HCT116 (cell line): ENCODE results near the gene NSRP1. TPM values are rescaled to one million over a fixed set of nuclear protein-coding genes. Genes with fewer than 3 reads are reported as not detected.

Source experiments
- ATAC-seq: fragments of 200-7000 bp; cut with Tn5 transposase; 2 replicates; pipeline ENCODE4 v1.9.1; 2020; ENCODE audit warnings: mild to moderate bottlenecking, moderate library complexity
- BruUV-seq: library from RNA; stranded (reverse); fragments of 400-500 nt; replicated peaks from 2 replicates; lab custom pipeline; 2021; lab: Mats Ljungman, UMichigan
- CTCF ChIA-PET: fragments of 300-600 bp; sonication (Branson Sonifier 250); formaldehyde crosslinking; loops from one replicate; lab custom pipeline; 2021; ENCODE audit warnings: antibody characterized with exemption; lab: Charles Lee
- POLR2A ChIA-PET: fragments of 300-600, 350-600 bp; sonication (Branson Sonifier 250); formaldehyde crosslinking; loops from one replicate; lab custom pipeline; 2021; ENCODE audit warnings: antibody characterized with exemption; lab: Charles Lee
- RAD21 ChIA-PET, 2 experiments: fragments of 300-600 bp; sonication (Branson Sonifier 250); formaldehyde crosslinking; loops; one replicate each; lab custom pipeline; 2023; ENCODE audit warnings: low total read pairs in 2 of 2; ENCODE audit not compliant: uncharacterized antibody in 2 of 2, unreplicated experiment in 2 of 2, low non-redundant PET in 1 of 2; lab: Charles Lee
- DNase-seq: peaks from one replicate; pipeline ENCODE4 v3.0.0-alpha.2; 2010; ENCODE audit warnings: low read depth, low spot score
- H2AFZ ChIP-seq: fragments of 200-600 bp; shearing (Covaris generic), sonication (generic); 2 replicates; pipeline ENCODE4 v1.6.1; 2017; ENCODE audit warnings: low read depth, mixed run types, mixed read lengths, antibody characterized with exemption, low read length; ENCODE audit not compliant: poor library complexity, severe bottlenecking
- H3K27ac ChIP-seq: 2 replicates; pipeline ENCODE4 v1.5.1; 2012; ENCODE audit warnings: low read depth, low read length
- H3K27me3 ChIP-seq: fragments of 200-600 bp; sonication (generic); 2 replicates; pipeline ENCODE4 v1.6.1; 2016; ENCODE audit warnings: mixed run types, low read length, mixed read lengths; ENCODE audit not compliant: insufficient read depth
- H3K36me3 ChIP-seq, 2 experiments: fragments of 200-500 bp in 1 of 2; fragments of 200-600 bp in 1 of 2; sonication (Bioruptor generic) in 1 of 2; sonication (generic) in 1 of 2; 2 replicates each; pipeline versions ENCODE4 v1.5.1 to v1.6.1; 2014 to 2016; ENCODE audit warnings: low read length in 2 of 2, inconsistent platforms in 1 of 2, mixed read lengths in 1 of 2, mixed run types in 1 of 2; ENCODE audit not compliant: insufficient read depth in 2 of 2, control insufficient read depth in 1 of 2
- H3K4me1 ChIP-seq, 2 experiments: fragments of 200-600 bp in 1 of 2; sonication (generic) in 1 of 2; 2 replicates each; pipeline versions ENCODE4 v1.5.1 to v1.6.1; 2012 to 2017; ENCODE audit warnings: low read length in 2 of 2, inconsistent platforms in 1 of 2, mild to moderate bottlenecking in 1 of 2, mixed read lengths in 1 of 2, mixed run types in 1 of 2, moderate library complexity in 1 of 2; ENCODE audit not compliant: insufficient read depth in 2 of 2, control insufficient read depth in 1 of 2
- H3K4me2 ChIP-seq: fragments of 200-600 bp; sonication (generic); 2 replicates; pipeline ENCODE4 v1.6.1; 2017; ENCODE audit warnings: mixed run types, low read length, mixed read lengths
- H3K4me3 ChIP-seq, 2 experiments: fragments of 200-600 bp in 1 of 2; sonication (generic) in 1 of 2; replicated peaks in 1 of 2; 2 replicates each; pipeline ENCODE4 v1.5.1; 2011 to 2016; ENCODE audit warnings: low read length in 2 of 2, control low read depth in 1 of 2, low read depth in 1 of 2, mild to moderate bottlenecking in 1 of 2, mixed read lengths in 1 of 2, mixed run types in 1 of 2
- H3K79me2 ChIP-seq: fragments of 200-600 bp; sonication (generic); 2 replicates; pipeline ENCODE4 v1.6.1; 2017; ENCODE audit warnings: mild to moderate bottlenecking, mixed run types, low read length, moderate library complexity, mixed read lengths; ENCODE audit not compliant: insufficient read depth
- H3K9ac ChIP-seq: fragments of 200-600 bp; sonication (generic); 2 replicates; pipeline ENCODE4 v1.6.1; 2016; ENCODE audit warnings: low read length, mixed read lengths
- H3K9me2 ChIP-seq: fragments of 200-600 bp; sonication (generic), shearing (Covaris generic); 2 replicates; pipeline ENCODE4 v1.6.1; 2017; ENCODE audit warnings: mixed run types, mild to moderate bottlenecking, moderate library complexity; ENCODE audit not compliant: insufficient read depth
- H3K9me3 ChIP-seq, 2 experiments: fragments of 200-500 bp in 1 of 2; fragments of 200-600 bp in 1 of 2; sonication (Bioruptor generic) in 1 of 2; sonication (generic) in 1 of 2; 2 replicates each; pipeline ENCODE4 v1.6.1; 2014 to 2017; ENCODE audit warnings: low read length in 2 of 2, mixed read lengths in 2 of 2, inconsistent platforms in 1 of 2, low read depth in 1 of 2, mild to moderate bottlenecking in 1 of 2, mixed run types in 1 of 2, moderate library complexity in 1 of 2; ENCODE audit not compliant: control insufficient read depth in 1 of 2, insufficient read depth in 1 of 2
- H4K20me1 ChIP-seq: fragments of 200-600 bp; sonication (generic), shearing (Covaris generic); 2 replicates; pipeline ENCODE4 v1.6.1; 2017; ENCODE audit warnings: mixed run types, mild to moderate bottlenecking, moderate library complexity; ENCODE audit not compliant: insufficient read depth
- CBX3 ChIP-seq: IDR thresholded peaks from 2 replicates; pipeline ENCODE4 v1.6.1; 2012; ENCODE audit warnings: low read depth
- TCF7L2 ChIP-seq: IDR thresholded peaks from 2 replicates; pipeline ENCODE4 v1.7.0; 2011; ENCODE audit warnings: borderline replicate concordance, inconsistent platforms; ENCODE audit not compliant: insufficient read depth, insufficient read length; ENCODE audit errors: extremely low read depth
- ZFX ChIP-seq: fragments of 450-650 bp; IDR thresholded peaks from 2 replicates; pipeline ENCODE4 v1.6.1; 2017
- ZNF274 ChIP-seq: fragments of 200-500 bp; sonication (Bioruptor generic); IDR thresholded peaks from 2 replicates; pipeline ENCODE4 v1.6.1; 2014; ENCODE audit warnings: mild to moderate bottlenecking, low read depth, low read length, inconsistent platforms
- intact Hi-C: fragments of 100-400 bp; cut with micrococcal nuclease; formaldehyde crosslinking; loops from 2 replicates; pipeline ENCODE4 v1.10.0; 2022
- total RNA-seq: library from RNA; stranded (reverse); gene quantifications from one replicate; pipeline ENCODE4 v1.2.1, GENCODE V29; 2021; ENCODE audit not compliant: unreplicated experiment
- TF ChIP-seq, protein P1 (sequence below): IDR thresholded peaks from 2 replicates; pipeline ENCODE4 v1.6.1; 2012
- TF ChIP-seq, protein P2 (sequence below): IDR thresholded peaks from 2 replicates; pipeline ENCODE4 v1.6.1; 2011; ENCODE audit warnings: mild to moderate bottlenecking, low read length, moderate library complexity; ENCODE audit not compliant: insufficient replicate concordance; ENCODE audit errors: extremely low read depth

The NSRP1 gene
- total RNA-seq, 1 experiment from 2014 or later: 24.9 TPM

DNA sequence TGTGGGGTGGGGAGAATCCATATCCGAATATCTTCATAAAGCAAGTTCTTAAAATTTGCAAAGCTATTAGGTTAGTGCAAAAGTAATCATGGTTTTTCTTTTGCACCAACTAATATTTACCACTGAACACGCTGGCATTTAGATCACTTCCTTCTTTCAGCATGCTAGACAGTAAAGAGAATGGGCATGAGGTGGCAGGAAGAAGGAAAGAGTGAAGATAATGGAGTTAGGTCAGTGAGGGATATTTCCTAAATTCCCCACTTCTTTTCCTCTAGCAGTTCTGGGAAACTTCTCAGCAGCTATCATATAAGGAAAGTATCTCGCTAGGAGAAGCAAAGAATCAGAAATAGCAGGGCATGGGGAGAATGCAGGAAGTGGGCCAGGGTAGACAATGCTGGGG, 79.9 kb downstream of the NSRP1 start:
- no peaks in the 10 kb centered on the region for H3K9me3 ChIP-seq
- no TSS peak for BruUV-seq
- H3K27ac ChIP-seq: no peak overlapping the region
- H3K27me3 ChIP-seq: no peaks in the 10 kb centered on the region; the same call in 1 of the 2 replicates
- ChIA-PET POLR2A (no interaction called here), RAD21 (no interaction called here), CTCF (interaction anchor here (0.8 kb wide), 1 partner anchor 9 kb away, joined by 3 read pairs; no protein-coding TSS in a partner anchor)
- H4K20me1 ChIP-seq: no peaks in the 10 kb centered on the region
- H3K79me2 ChIP-seq: no peaks in the 10 kb centered on the region
- ATAC-seq (no peak), DNase-seq (no peak)
- H3K4me2 ChIP-seq: no peak overlapping the region
- H2AFZ ChIP-seq: no peak overlapping the region
- H3K4me1 ChIP-seq: no peaks in the 10 kb centered on the region
- H3K4me3 ChIP-seq: no peak overlapping the region
- H3K9ac ChIP-seq: no peak overlapping the region
- no peaks in the 10 kb centered on the region for H3K9me2 ChIP-seq
- no peaks in the 10 kb centered on the region for H3K36me3 ChIP-seq
- intact Hi-C loops: no loop called here
- TF ChIP-seq, protein P1, sequence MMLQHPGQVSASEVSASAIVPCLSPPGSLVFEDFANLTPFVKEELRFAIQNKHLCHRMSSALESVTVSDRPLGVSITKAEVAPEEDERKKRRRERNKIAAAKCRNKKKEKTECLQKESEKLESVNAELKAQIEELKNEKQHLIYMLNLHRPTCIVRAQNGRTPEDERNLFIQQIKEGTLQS: no peak

DNA sequence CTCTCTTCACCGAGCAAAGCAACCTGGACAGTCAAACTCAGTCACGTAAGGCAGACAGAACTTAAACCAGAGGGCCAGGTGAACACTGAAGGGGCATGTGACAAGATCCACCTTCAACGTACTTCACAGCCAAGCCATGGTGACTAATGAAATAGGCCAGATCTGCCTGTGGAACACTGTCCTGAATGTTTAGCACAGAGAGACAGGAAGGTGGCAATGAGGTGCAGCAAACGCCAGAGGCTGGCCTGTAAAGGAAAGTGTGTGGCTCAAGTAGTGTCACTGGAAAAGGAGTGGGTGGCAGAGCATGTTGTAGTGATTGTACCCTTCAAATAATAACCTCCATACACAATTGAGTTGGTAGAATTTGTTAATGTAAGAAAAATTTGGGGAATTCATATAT, 80.8 kb downstream of the NSRP1 start:
- ChIA-PET POLR2A (no interaction called here), CTCF (no interaction called here)
- ATAC-seq: no peak

More for the DNA sequence above, 80.8 kb downstream of the NSRP1 start:
- BruUV-seq: no TSS peak
- Histone ChIP-seq H3K4me1 (no peaks in the 10 kb centered on the region), H3K9ac (no peak overlapping the region), H3K27me3 (no peaks in the 10 kb centered on the region; the same call in 1 of the 2 replicates), H3K4me3 (no peak overlapping the region), H3K9me3 (no peaks in the 10 kb centered on the region), H3K36me3 (no peaks in the 10 kb centered on the region), H4K20me1 (no peaks in the 10 kb centered on the region), H3K4me2 (no peak overlapping the region), H3K79me2 (no peaks in the 10 kb centered on the region), H2AFZ (no peak overlapping the region), H3K9me2 (no peaks in the 10 kb centered on the region), H3K27ac (no peak overlapping the region)
- TF ChIP-seq ZNF274: no peak
- TF ChIP-seq, protein P2, sequence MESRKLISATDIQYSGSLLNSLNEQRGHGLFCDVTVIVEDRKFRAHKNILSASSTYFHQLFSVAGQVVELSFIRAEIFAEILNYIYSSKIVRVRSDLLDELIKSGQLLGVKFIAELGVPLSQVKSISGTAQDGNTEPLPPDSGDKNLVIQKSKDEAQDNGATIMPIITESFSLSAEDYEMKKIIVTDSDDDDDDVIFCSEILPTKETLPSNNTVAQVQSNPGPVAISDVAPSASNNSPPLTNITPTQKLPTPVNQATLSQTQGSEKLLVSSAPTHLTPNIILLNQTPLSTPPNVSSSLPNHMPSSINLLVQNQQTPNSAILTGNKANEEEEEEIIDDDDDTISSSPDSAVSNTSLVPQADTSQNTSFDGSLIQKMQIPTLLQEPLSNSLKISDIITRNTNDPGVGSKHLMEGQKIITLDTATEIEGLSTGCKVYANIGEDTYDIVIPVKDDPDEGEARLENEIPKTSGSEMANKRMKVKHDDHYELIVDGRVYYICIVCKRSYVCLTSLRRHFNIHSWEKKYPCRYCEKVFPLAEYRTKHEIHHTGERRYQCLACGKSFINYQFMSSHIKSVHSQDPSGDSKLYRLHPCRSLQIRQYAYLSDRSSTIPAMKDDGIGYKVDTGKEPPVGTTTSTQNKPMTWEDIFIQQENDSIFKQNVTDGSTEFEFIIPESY: no peak
- no peak for TF ChIP-seq ZFX
- no peak for TF ChIP-seq TCF7L2
- TF ChIP-seq CBX3: no peak
- no peak for DNase-seq
- RAD21 ChIA-PET: no interaction called here
- intact Hi-C loops: no loop called here
